Measurements from ENCODE around the gene H2BK1. TPM values are rescaled to one million over a fixed set of nuclear protein-coding genes. Genes with fewer than 3 reads are reported as not detected.

Gene H2BK1
- polyA plus RNA-seq, 1 donor (not counting 4 experiments of a cell fraction or from before 2014, with no cell fraction given) = not detected

- Histone ChIP-seq H3K9me1 (ENCODE audit: control insufficient read depth, extremely low read depth, insufficient read depth, low read length) (no peaks in the 10 kb centered on the region), H3K79me2 (ENCODE audit: control insufficient read depth, insufficient read depth, low read length) (no peaks in the 10 kb centered on the region), H3K9me3 (ENCODE audit: control insufficient read depth, low read depth, low read length) (no peaks in the 10 kb centered on the region), H4K20me1 (ENCODE audit: control insufficient read depth, extremely low read depth, insufficient read depth, low read length) (no peaks in the 10 kb centered on the region), H3K4me2 (ENCODE audit: control insufficient read depth, extremely low read depth, insufficient read depth, low read depth, low read length) (no peak overlapping the region), H3K27me3 (ENCODE audit: control insufficient read depth, extremely low read depth, insufficient read depth, low read length) (peaks cover 29% of the 10 kb centered on the region), H3K9ac (ENCODE audit: control insufficient read depth, extremely low read depth, insufficient read depth, low read length) (no peak overlapping the region), H3K27ac (ENCODE audit: control insufficient read depth, insufficient read depth, low read length) (no peak overlapping the region), H2AFZ (ENCODE audit: control insufficient read depth, low read length) (no peak overlapping the region), H3K36me3 (ENCODE audit: control insufficient read depth in 2 of 2, extremely low read depth in 1 of 2, insufficient read depth in 2 of 2, low read length in 2 of 2) (no peaks in the 10 kb centered on the region), H3K4me3 (ENCODE audit: control insufficient read depth in 2 of 3, extremely low read depth in 1 of 3, insufficient read depth in 2 of 3, low read depth in 1 of 3, low read length in 3 of 3) (no peak overlapping the region), H3K4me1 (ENCODE audit: control insufficient read depth, extremely low read depth, insufficient read depth, low read length) (no peaks in the 10 kb centered on the region)
- TF ChIP-seq EZH2 (IDR thresholded peaks at IDR 0.05; ENCODE audit: low read length) (no peak), CTCF (optimal IDR thresholded peaks at IDR 0.05 in 1 of 3, IDR thresholded peaks at IDR 0.05 in 1 of 3, conservative IDR thresholded peaks at IDR 0.05 in 1 of 3; ENCODE audit: extremely low read depth in 1 of 3, insufficient read depth in 2 of 3, low read length in 3 of 3) (no peak)
- DNase-seq (ENCODE audit: low read depth, low spot score) (no peak), FAIRE-seq (no peak)
- dilution Hi-C loops (cut with MboI; ENCODE audit: extremely low pct_ligation_motif_present, low sequenced_read_pairs) = no loop called here
Measured at GRCh38 chr7:151161757-151162156, 48.5 kb downstream of the H2BK1 start.

Other genes starting within 250 kb of the H2BK1 start
- gene KCNH2, start 232.2 kb downstream of the H2BK1 start, polyA plus RNA-seq = 0.03 TPM in 1 of 3 replicates, not detected in the others
- gene NOS3, start 219.5 kb downstream of the H2BK1 start, polyA plus RNA-seq = 0.77 to 1.2 TPM (median 0.95 TPM) in 3 replicates
- gene ATG9B, start 186.0 kb downstream of the H2BK1 start, polyA plus RNA-seq = 0.12 to 0.21 TPM (median 0.19 TPM) in 3 replicates
- 15.5 to 25.2 TPM (median 24.6 TPM) in 3 replicates for gene ABCB8, start 182.0 kb downstream of the H2BK1 start, polyA plus RNA-seq
- 0.24 to 0.97 TPM (median 0.35 TPM) in 3 replicates for gene ASIC3, start 162.0 kb downstream of the H2BK1 start, polyA plus RNA-seq
- gene CDK5, start 152.6 kb downstream of the H2BK1 start, polyA plus RNA-seq = 19.3 to 26.3 TPM (median 22.8 TPM) in 3 replicates
- 33.8 to 49.5 TPM (median 45.7 TPM) in 3 replicates for gene SLC4A2, start 150.9 kb downstream of the H2BK1 start, polyA plus RNA-seq
- gene FASTK, start 129.7 kb downstream of the H2BK1 start, polyA plus RNA-seq = 27.2 to 39.3 TPM (median 31.4 TPM) in 3 replicates
- gene TMUB1, start 127.0 kb downstream of the H2BK1 start, polyA plus RNA-seq = 12.2 to 22.3 TPM (median 14.6 TPM) in 3 replicates
- gene AGAP3, start 124.0 kb downstream of the H2BK1 start, polyA plus RNA-seq = 64.3 to 96.7 TPM (median 83.2 TPM) in 3 replicates
- not detected in 3 replicates for gene GBX1, start 42.8 kb downstream of the H2BK1 start, polyA plus RNA-seq
- gene ASB10, start 23.2 kb downstream of the H2BK1 start, polyA plus RNA-seq = not detected in 3 replicates
- gene ABCF2, start 16.7 kb upstream of the H2BK1 start, polyA plus RNA-seq = 33.3 to 68.6 TPM (median 43.6 TPM) in 3 replicates
- gene CHPF2, start 22.0 kb upstream of the H2BK1 start, polyA plus RNA-seq = 16.2 to 33.0 TPM (median 26.0 TPM) in 3 replicates
- gene SMARCD3, start 38.2 kb upstream of the H2BK1 start, polyA plus RNA-seq = 3.0 to 6.0 TPM (median 3.1 TPM) in 3 replicates
- gene NUB1, start 131.3 kb upstream of the H2BK1 start, polyA plus RNA-seq = 27.0 to 34.6 TPM (median 30.6 TPM) in 3 replicates
- gene WDR86, start 199.6 kb upstream of the H2BK1 start, polyA plus RNA-seq = not detected in 3 replicates
- gene CRYGN, start 229.7 kb upstream of the H2BK1 start, polyA plus RNA-seq = not detected in 3 replicates